Aorta (tissue), 5 donors: ENCODE measurements around the gene PLEKHG3. TPM values are rescaled to one million over a fixed set of nuclear protein-coding genes. Genes with fewer than 3 reads are reported as not detected.

ENCODE experiments used
- ATAC-seq: fragments of 200-7000 bp; cut with Tn5 transposase; one replicate; pipeline ENCODE4 v1.9.1; 2022; ENCODE audit warnings: moderate library complexity; ENCODE audit not compliant: low FRiP score
- DNase-seq, 2 donors: peaks; one replicate each; pipeline ENCODE4 v3.0.0-alpha.2; 2020
- H3K27ac ChIP-seq, 2 donors: one replicate each; pipeline ENCODE4 v1.5.1; 2013; ENCODE audit warnings: low read length in 2 of 2, mild to moderate bottlenecking in 2 of 2, moderate library complexity in 2 of 2, control low read depth in 1 of 2, inconsistent platforms in 1 of 2, low read depth in 1 of 2
- H3K27me3 ChIP-seq, 2 donors: one replicate each; pipeline ENCODE4 v1.6.1; 2013; ENCODE audit warnings: control low read depth in 1 of 2, low read length in 1 of 2, mild to moderate bottlenecking in 1 of 2, moderate library complexity in 1 of 2; ENCODE audit not compliant: insufficient read depth in 2 of 2, control insufficient read depth in 1 of 2
- H3K36me3 ChIP-seq, 2 donors: one replicate each; pipeline ENCODE4 v1.6.1; 2013; ENCODE audit warnings: control low read depth in 1 of 2, low read length in 1 of 2, mild to moderate bottlenecking in 1 of 2; ENCODE audit not compliant: insufficient read depth in 2 of 2, control insufficient read depth in 1 of 2
- H3K4me1 ChIP-seq, 2 donors: one replicate each; pipeline ENCODE4 v1.6.1; 2013; ENCODE audit warnings: low read length in 2 of 2, control low read depth in 1 of 2, mild to moderate bottlenecking in 1 of 2, moderate library complexity in 1 of 2; ENCODE audit not compliant: insufficient read depth in 2 of 2, control insufficient read depth in 1 of 2
- H3K4me3 ChIP-seq, 2 donors: one replicate each; pipeline ENCODE4 v1.5.1; 2013; ENCODE audit warnings: low read length in 2 of 2, control low read depth in 1 of 2, mild to moderate bottlenecking in 1 of 2
- H3K9me3 ChIP-seq: one replicate; pipeline ENCODE4 v1.6.1; 2013; ENCODE audit warnings: mild to moderate bottlenecking, low read length; ENCODE audit not compliant: control insufficient read depth
- WGBS, 2 donors: extraction: QIAGEN DNeasy Blood & Tissue Kit; methylation state at CpG; one replicate each; pipeline ENCODE4 v1.1.7; 2013; 5-methylcytosine and 5-hydroxymethylcytosine counted together
- intact Hi-C, 2 donors: fragments of 100-400 bp; cut with DNase I; formaldehyde crosslinking; loops; one replicate each; pipeline versions ENCODE4 v1.14.2 to v1.15.0; 2022
- polyA plus RNA-seq, 2 donors: library from polyadenylated mRNA; stranded (reverse); fragments of 200-250 nt; gene quantifications; one replicate each; pipeline ENCODE4 v1.2.3, GENCODE V29; 2013
- total RNA-seq, 2 donors: library from RNA; stranded (reverse); fragmentation: NEBNext Ultra II Directional; extraction: Animal tissue kit (Norgen Biotek cat#: 25700); gene quantifications; one replicate each; pipeline ENCODE4 v1.2.1, GENCODE V29; 2021
- donor health status: healthy with polysubstance abuse.
- donor health status: Bipolar disorder and iron deficiency.
- donor health status: DM: no; HTN: no; CAD: no.
- donor health status: DM: no; HTN: no; CAD: no.
- donor health status: DM: yes; HTN: yes; CAD: no.

The PLEKHG3 gene
- total and polyA plus RNA-seq, 4 donors, result 10.9 to 82.9 (median 48.2) TPM

DNA sequence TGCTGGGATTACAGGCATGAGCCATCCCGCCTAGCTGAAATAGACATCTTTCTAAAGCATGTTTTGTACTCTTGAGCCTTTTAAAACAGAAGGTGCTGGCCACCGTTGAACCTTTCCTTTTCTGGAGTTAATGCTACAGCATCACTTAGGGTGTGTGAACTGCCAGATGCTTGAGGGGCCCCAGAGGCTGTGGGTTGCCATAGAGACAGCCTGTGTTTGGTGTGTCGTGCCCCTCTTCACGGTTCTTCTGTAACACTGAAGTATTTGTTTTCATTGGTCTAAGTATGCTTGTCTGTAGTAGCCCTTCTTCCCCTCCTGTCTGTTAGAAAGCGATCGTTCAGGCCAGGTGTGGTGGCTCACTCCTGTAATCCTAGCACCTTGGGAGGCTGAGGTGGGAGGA lies 30.8 kb downstream of the PLEKHG3 start:
- Histone ChIP-seq H3K36me3 (peaks cover 0 to 5% of the 10 kb centered on the region in 2 donors), H3K27ac (peak overlapping the region in 1 of 2 donors; percentile 9), H3K9me3 (no peaks in the 10 kb centered on the region), H3K4me3 (no peak overlapping the region), H3K27me3 (no peaks in the 10 kb centered on the region), H3K4me1 (no peaks in the 10 kb centered on the region)
- ATAC-seq (no peak), DNase-seq (peak in 1 of 2 donors; percentile 33)
- intact Hi-C loops, result no loop called here
- WGBS, 2 donors, result 47 to 51% methylated on average over 6 of the region's 6 CpGs

DNA sequence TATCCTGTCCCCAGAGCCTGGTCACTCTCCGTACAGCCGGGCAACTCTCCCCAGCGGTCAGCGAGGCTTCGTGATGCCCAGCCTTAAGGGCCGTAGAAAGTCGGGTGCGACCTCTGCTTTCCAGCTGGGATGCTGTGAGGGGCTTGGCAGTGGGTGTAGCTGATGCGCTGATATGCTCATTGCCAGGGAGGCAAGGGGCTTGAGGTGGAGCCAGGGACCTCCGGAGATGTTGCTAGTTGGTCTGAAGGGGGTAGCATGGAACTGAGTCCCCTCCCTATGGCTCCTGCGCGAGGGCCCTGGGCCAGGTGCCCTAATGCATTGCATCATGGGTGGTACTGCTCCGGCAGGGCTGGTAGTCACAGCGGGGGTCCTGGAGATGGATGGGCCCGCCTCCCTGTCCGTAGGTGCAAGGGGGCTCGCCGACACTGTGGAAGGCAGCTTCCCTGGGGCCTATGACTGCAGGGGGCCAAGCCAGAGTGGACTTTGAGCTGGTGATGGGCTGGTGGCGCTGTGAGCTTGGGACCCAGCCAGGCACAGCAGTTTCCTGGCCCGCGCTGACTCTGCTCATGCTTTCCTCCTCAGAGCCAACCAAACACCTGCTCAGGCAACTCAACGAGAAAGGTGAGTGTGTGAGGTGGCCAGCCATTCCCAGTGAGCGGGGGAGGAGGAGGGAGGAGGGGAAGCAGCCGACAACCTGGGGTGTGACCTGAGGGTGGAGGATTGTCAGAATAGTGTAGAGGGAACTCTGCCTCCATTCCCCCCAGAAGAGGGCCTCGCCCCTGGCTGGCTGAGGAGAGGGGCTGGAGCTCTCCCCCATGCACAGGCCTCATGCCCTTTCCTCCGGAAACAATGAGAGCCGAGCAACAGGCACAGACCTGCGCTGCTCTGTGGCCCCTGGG lies 32.3 kb downstream of the PLEKHG3 start:
- no peaks in the 10 kb centered on the region for H3K4me1 ChIP-seq
- DNase-seq (peak in 1 of 2 donors; percentile 69), ATAC-seq (no peak)
- peaks cover 0 to 9% of the 10 kb centered on the region in 2 donors for H3K36me3 ChIP-seq
- no peaks in the 10 kb centered on the region for H3K9me3 ChIP-seq
- no peak overlapping the region for H3K27ac ChIP-seq
- 76 to 77% methylated on average over 28 of the region's 28 CpGs for WGBS, 2 donors
- H3K27me3 ChIP-seq, result no peaks in the 10 kb centered on the region
- no peak overlapping the region for H3K4me3 ChIP-seq
- intact Hi-C loops, result no loop called here

DNA sequence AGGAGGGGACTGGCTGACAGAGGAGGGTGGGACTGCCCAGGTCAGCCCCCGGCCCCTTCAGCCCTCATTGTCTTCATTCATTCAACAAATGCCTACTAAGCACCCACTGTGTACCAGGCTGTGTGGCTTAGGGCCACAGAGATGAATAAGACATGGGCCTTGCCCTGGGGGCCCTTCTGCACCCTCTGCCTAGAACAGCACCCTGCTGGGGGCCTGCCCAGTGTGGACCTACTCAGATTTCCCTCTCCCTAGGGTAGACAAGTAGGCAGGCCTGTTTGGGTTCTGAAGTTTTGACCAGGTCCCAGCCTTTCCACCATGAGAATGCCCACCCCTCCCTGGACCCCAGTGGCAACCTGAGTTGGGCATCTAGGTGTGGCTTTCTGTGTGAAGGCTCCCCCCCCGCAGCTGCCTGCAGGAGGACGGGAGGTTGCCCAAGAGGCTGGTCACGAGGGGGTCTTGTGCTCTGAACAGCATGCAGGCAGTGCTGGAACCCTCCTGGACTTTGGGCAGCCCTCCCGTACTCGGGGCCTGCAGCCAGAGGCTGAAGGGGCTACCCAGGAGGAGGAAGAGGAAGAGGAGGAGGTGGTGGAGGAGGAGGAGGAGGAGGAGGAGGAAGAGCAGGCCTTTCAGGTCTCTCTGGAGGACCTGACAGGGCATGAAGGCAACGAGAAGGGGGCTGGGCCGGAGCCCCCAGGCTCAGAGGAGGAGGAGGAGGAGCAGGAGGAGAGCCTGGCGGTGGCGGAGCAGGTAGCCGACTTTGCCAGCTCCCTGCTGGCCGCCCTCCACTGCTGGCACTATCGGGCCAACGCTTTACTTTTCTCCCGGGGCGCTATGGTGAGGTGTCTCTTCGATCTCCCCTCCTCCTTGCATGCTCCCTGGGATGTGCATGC lies 33.4 kb downstream of the PLEKHG3 start:
- ATAC-seq (no peak), DNase-seq (peak in 1 of 2 donors; percentile 49)
- Histone ChIP-seq H3K27me3 (no peaks in the 10 kb centered on the region), H3K4me3 (no peak overlapping the region), H3K27ac (no peak overlapping the region), H3K9me3 (no peaks in the 10 kb centered on the region), H3K36me3 (peaks cover 0 to 9% of the 10 kb centered on the region in 2 donors), H3K4me1 (no peaks in the 10 kb centered on the region)
- intact Hi-C loops, result no loop called here
- 11 to 20% methylated on average over 10 to 17 of the region's 17 CpGs for WGBS, 2 donors

DNA sequence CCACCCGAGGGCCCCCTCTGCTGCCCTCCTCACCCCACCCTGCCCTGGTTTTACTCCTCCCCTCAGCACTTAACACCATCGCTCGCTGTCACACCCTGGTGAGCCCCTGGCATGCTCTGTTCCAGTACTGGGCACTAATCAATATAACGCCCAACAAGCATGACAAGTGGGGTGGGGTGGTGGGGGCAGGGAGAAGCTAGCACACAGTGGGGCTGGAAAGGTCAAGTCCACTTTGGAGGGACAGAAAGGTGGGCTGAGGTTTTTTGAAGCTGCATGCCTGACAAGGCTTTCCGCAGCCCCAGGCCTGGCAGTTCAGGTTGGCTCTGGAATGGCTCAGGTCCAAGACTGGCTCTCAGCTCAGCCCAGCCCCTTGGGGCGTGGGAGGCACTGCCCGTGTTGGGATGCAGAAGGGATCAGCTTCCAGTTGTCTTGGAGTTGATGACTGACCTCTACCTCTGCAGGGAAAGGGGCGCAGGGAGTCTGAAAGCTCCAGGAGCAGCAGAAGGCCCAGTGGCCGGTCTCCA lies 34.1 kb downstream of the PLEKHG3 start:
- Histone ChIP-seq H3K4me1 (no peaks in the 10 kb centered on the region), H3K9me3 (no peaks in the 10 kb centered on the region), H3K27ac (no peak overlapping the region), H3K4me3 (no peak overlapping the region), H3K36me3 (peaks cover 0 to 9% of the 10 kb centered on the region in 2 donors), H3K27me3 (no peaks in the 10 kb centered on the region)
- intact Hi-C loops, result no loop called here
- ATAC-seq, result no peak
- DNase-seq, result no peak
- WGBS, 2 donors, result 40 to 44% methylated on average over 9 of the region's 9 CpGs

DNA sequence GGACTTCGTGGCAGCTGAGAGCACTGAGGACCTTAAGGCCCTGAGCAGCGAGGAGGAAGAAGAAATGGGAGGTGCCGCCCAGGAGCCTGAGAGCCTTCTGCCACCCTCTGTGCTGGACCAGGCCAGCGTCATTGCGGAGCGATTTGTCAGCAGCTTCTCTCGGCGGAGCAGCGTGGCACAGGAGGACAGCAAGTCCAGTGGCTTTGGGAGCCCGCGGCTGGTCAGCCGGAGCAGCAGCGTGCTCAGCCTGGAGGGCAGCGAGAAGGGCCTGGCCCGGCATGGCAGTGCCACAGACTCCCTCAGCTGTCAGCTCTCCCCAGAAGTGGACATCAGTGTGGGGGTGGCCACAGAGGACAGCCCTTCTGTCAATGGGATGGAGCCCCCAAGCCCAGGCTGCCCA lies 37.0 kb downstream of the PLEKHG3 start:
- ATAC-seq (no peak), DNase-seq (no peak)
- intact Hi-C loops, result no loop called here
- Histone ChIP-seq H3K9me3 (no peaks in the 10 kb centered on the region), H3K27me3 (no peaks in the 10 kb centered on the region), H3K4me1 (no peaks in the 10 kb centered on the region), H3K36me3 (peaks cover 0 to 9% of the 10 kb centered on the region in 2 donors), H3K4me3 (no peak overlapping the region), H3K27ac (no peak overlapping the region)
- 90 to 92% methylated on average over 15 of the region's 15 CpGs for WGBS, 2 donors

DNA sequence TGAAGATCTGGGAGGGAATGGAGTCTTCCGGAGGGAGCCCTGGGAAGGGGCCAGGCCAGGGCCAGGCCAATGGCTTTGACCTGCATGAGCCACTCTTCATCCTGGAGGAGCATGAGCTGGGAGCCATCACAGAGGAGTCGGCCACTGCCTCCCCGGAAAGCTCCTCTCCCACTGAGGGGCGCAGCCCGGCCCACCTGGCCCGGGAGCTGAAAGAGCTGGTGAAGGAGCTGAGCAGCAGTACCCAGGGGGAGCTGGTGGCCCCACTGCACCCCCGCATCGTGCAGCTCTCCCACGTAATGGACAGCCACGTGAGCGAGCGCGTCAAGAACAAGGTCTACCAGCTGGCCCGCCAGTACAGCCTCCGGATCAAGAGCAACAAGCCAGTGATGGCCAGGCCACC lies 37.7 kb downstream of the PLEKHG3 start:
- no peak for DNase-seq
- Histone ChIP-seq H3K27ac (no peak overlapping the region), H3K4me3 (no peak overlapping the region), H3K36me3 (peaks cover 0 to 9% of the 10 kb centered on the region in 2 donors), H3K9me3 (no peaks in the 10 kb centered on the region), H3K4me1 (no peaks in the 10 kb centered on the region), H3K27me3 (no peaks in the 10 kb centered on the region)
- 85 to 90% methylated on average over 15 of the region's 15 CpGs for WGBS, 2 donors
- ATAC-seq, result no peak
- intact Hi-C loops, result no loop called here

DNA sequence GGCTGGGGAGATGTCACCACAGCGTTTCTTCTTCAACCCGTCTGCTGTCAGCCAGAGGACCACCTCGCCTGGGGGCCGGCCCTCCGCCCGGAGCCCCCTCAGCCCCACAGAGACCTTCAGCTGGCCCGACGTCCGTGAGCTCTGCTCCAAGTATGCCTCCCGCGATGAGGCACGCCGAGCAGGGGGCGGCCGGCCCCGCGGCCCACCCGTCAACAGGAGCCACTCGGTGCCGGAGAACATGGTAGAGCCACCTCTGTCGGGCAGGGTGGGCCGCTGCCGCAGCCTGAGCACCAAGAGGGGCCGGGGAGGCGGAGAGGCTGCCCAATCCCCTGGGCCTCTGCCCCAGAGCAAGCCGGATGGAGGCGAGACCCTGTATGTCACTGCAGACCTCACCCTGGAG lies 38.8 kb downstream of the PLEKHG3 start:
- peaks cover 0 to 9% of the 10 kb centered on the region in 2 donors for H3K36me3 ChIP-seq
- no peaks in the 10 kb centered on the region for H3K9me3 ChIP-seq
- WGBS, 2 donors, result 90 to 93% methylated on average over 27 of the region's 27 CpGs
- H3K4me3 ChIP-seq, result no peak overlapping the region
- no peak for ATAC-seq
- H3K27me3 ChIP-seq, result no peaks in the 10 kb centered on the region
- H3K27ac ChIP-seq, result no peak overlapping the region
- DNase-seq, result no peak
- intact Hi-C loops, result no loop called here
- no peaks in the 10 kb centered on the region for H3K4me1 ChIP-seq

DNA sequence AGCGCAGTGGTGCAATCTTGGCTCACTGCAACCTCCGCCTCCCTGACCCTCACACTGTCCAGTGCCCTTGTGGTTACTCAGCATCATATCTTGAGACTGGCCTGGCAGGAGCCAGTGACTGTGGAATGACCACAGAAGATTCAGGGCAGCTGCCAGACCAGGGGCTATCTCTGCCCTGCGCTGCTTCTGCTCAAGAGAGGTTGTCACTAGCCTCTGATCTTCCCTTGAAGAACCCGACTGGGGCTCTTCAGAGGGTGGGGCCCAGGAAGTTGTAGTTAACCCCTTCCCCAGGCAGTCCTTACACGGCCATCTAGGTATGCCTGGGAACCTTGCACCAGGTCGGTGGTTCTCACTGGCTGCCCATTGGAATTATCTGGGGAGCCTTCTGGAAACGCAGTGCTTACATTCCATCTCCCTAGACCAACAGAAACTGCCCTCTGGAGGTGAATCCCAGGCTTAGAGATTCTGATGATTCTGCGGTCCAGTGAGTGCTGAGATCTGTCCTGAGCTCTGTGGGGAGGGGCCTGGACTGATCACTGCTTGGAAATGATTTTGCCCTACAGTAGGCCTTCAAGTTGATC lies 41.4 kb downstream of the PLEKHG3 start:
- H3K27me3 ChIP-seq, result no peaks in the 10 kb centered on the region
- ATAC-seq (peak; percentile 23), DNase-seq (peak in 1 of 2 donors; percentile 70)
- H3K4me3 ChIP-seq, result no peak overlapping the region
- no peaks in the 10 kb centered on the region for H3K4me1 ChIP-seq
- intact Hi-C loops, result loop anchor here in 1 of 2 donors (5.0 kb wide), 1 partner anchor 38 kb away; no protein-coding TSS in a partner anchor
- peaks cover 0 to 9% of the 10 kb centered on the region in 2 donors for H3K36me3 ChIP-seq
- H3K9me3 ChIP-seq, result no peaks in the 10 kb centered on the region
- H3K27ac ChIP-seq, result peak overlapping the region in 1 of 2 donors; percentile 50
- 32 to 37% methylated on average over 8 of the region's 8 CpGs for WGBS, 2 donors
